Mesothelial cell of epicardium (in vitro differentiated cells): Measurements from ENCODE around the gene ST6GALNAC5. TPM values are rescaled to one million over a fixed set of nuclear protein-coding genes. Genes with fewer than 3 reads are reported as not detected.

Source experiments
- DNase-seq, 2 experiments: peaks; one replicate each; pipeline ENCODE4 v3.0.0; 2021; ENCODE audit warnings: low spot score in 2 of 2; ENCODE audit not compliant: unreplicated experiment in 2 of 2
- H3K27ac Mint-ChIP-seq: 2 replicates; pipeline ENCODE4 v1.8.0; 2021; ENCODE audit warnings: mixed read lengths
- H3K27me3 Mint-ChIP-seq: 2 replicates; pipeline ENCODE4 v1.8.0; 2021; ENCODE audit warnings: low read depth, mixed read lengths
- H3K36me3 Mint-ChIP-seq: 2 replicates; pipeline ENCODE4 v1.8.0; 2021; ENCODE audit warnings: mixed read lengths
- H3K4me1 Mint-ChIP-seq: 2 replicates; pipeline ENCODE4 v1.8.0; 2021; ENCODE audit warnings: mixed read lengths
- H3K4me3 Mint-ChIP-seq: 2 replicates; pipeline ENCODE4 v1.8.0; 2021; ENCODE audit warnings: mild to moderate bottlenecking, moderate library complexity, mixed read lengths
- H3K9me3 Mint-ChIP-seq: 2 replicates; pipeline ENCODE4 v1.8.0; 2021; ENCODE audit warnings: mixed read lengths
- total RNA-seq: library from RNA; stranded (reverse); gene quantifications from 3 replicates; pipeline ENCODE4 v1.2.1, GENCODE V29; 2021
- TF ChIP-seq, protein P1 (sequence below): fragments of 200-600 bp; sonication (generic); IDR thresholded peaks from one replicate; pipeline ENCODE4 v1.5.0; 2021; ENCODE audit warnings: antibody characterized with exemption; ENCODE audit not compliant: unreplicated experiment

ST6GALNAC5 gene
- total RNA-seq, 1 donor from 2014 or later, result 16.7 TPM

- TF ChIP-seq, protein P1, sequence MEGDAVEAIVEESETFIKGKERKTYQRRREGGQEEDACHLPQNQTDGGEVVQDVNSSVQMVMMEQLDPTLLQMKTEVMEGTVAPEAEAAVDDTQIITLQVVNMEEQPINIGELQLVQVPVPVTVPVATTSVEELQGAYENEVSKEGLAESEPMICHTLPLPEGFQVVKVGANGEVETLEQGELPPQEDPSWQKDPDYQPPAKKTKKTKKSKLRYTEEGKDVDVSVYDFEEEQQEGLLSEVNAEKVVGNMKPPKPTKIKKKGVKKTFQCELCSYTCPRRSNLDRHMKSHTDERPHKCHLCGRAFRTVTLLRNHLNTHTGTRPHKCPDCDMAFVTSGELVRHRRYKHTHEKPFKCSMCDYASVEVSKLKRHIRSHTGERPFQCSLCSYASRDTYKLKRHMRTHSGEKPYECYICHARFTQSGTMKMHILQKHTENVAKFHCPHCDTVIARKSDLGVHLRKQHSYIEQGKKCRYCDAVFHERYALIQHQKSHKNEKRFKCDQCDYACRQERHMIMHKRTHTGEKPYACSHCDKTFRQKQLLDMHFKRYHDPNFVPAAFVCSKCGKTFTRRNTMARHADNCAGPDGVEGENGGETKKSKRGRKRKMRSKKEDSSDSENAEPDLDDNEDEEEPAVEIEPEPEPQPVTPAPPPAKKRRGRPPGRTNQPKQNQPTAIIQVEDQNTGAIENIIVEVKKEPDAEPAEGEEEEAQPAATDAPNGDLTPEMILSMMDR, result no peak
These were observed 36.9 kb upstream of the ST6GALNAC5 start for GRCh38 chr1:76830373-76830772.

GRCh38 chr1:76832521-76832920 lies 34.8 kb upstream of the ST6GALNAC5 start:
- Mint-ChIP-seq H3K27ac (no peak overlapping the region), H3K27me3 (peaks cover 3% of the 10 kb centered on the region), H3K4me1 (peaks cover 10% of the 10 kb centered on the region), H3K4me3 (no peak overlapping the region), H3K9me3 (peaks cover 12% of the 10 kb centered on the region), H3K36me3 (no peaks in the 10 kb centered on the region)
- TF ChIP-seq, protein P1, result no peak
- no peak for DNase-seq

More at GRCh38 chr1:76830373-76830772, 36.9 kb upstream of the ST6GALNAC5 start:
- no peak for DNase-seq
- no peak overlapping the region for H3K27ac Mint-ChIP-seq
- peaks cover 7% of the 10 kb centered on the region for H3K9me3 Mint-ChIP-seq
- H3K36me3 Mint-ChIP-seq, result no peaks in the 10 kb centered on the region
- peaks cover 7% of the 10 kb centered on the region for H3K27me3 Mint-ChIP-seq
- peak overlapping the region; percentile 1 for H3K4me3 Mint-ChIP-seq
- peaks cover 10% of the 10 kb centered on the region for H3K4me1 Mint-ChIP-seq

DNA sequence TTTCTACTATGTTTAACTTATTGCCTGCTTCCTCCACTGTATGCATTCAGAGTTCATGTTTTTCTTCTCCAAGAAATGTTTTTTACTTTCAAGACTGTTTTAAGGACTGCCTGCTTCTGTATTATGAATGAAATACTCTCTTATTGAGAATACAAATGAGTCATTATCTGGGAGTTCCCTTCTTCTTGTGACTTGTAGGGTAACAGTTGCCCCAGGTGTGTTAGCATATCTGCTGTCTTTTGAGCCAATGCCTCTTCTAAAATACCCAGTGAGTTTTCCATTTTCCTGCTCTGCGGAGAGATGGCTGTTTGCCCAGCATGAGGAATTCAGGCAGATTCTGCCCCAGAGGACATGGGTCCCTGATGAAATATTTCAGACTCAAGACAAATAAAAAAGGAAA lies 34.1 kb upstream of the ST6GALNAC5 start:
- H3K27me3 Mint-ChIP-seq, result peaks cover 3% of the 10 kb centered on the region
- no peaks in the 10 kb centered on the region for H3K36me3 Mint-ChIP-seq
- TF ChIP-seq, protein P1, result no peak
- no peak overlapping the region for H3K27ac Mint-ChIP-seq
- no peak for DNase-seq
- peaks cover 10% of the 10 kb centered on the region for H3K4me1 Mint-ChIP-seq
- H3K4me3 Mint-ChIP-seq, result no peak overlapping the region
- peaks cover 12% of the 10 kb centered on the region for H3K9me3 Mint-ChIP-seq

DNA sequence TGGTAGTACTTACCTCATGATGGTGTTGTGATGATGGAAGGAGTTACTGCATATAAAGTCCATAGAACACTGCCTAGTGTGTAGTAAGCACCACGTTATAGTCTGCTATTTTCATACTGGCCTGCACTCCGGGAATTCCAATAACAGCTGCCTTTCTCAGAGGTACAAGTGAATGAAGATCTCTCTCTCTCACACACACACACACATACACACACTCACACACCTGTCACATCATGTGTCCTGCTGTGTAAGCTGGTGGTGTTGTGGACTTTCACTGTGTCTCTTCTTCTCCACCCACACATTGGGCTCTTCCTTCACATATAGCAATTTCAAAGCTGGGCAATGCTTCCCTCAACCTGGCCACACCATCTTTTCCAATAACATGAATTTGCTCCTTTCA lies 33.4 kb upstream of the ST6GALNAC5 start:
- H3K4me1 Mint-ChIP-seq, result peaks cover 10% of the 10 kb centered on the region
- H3K27me3 Mint-ChIP-seq, result peaks cover 3% of the 10 kb centered on the region
- H3K4me3 Mint-ChIP-seq, result no peak overlapping the region
- DNase-seq, result no peak
- TF ChIP-seq, protein P1, result no peak
- H3K27ac Mint-ChIP-seq, result no peak overlapping the region
- H3K36me3 Mint-ChIP-seq, result no peaks in the 10 kb centered on the region
- H3K9me3 Mint-ChIP-seq, result peaks cover 12% of the 10 kb centered on the region

DNA sequence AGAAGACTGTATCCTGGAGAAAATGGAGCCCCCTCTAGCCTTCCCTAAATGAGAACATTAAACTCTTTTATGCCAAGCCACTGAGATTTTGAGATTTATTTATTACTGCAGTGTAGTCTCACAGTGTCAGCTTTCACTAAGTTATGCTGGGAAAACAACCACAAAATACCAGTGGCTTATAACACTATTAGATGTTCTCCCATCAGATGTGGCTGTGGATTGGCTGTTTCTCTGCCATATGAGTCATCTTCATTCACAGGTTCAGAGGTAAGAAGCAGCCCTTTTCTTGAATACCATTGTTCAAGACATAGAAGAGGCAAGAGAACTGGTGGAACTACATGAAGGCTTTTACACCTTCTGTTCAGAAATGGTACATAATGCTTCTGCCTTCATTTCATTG lies 32.1 kb upstream of the ST6GALNAC5 start:
- H3K4me1 Mint-ChIP-seq, result peaks cover 5% of the 10 kb centered on the region
- H3K4me3 Mint-ChIP-seq, result no peak overlapping the region
- no peaks in the 10 kb centered on the region for H3K36me3 Mint-ChIP-seq
- H3K9me3 Mint-ChIP-seq, result peaks cover 12% of the 10 kb centered on the region
- peaks cover 3% of the 10 kb centered on the region for H3K27me3 Mint-ChIP-seq
- TF ChIP-seq, protein P1, result no peak
- no peak for DNase-seq
- H3K27ac Mint-ChIP-seq, result no peak overlapping the region

- Mint-ChIP-seq H3K9me3 (peaks cover 5% of the 10 kb centered on the region), H3K36me3 (no peaks in the 10 kb centered on the region), H3K27me3 (peaks cover 3% of the 10 kb centered on the region), H3K4me3 (no peak overlapping the region), H3K4me1 (no peaks in the 10 kb centered on the region), H3K27ac (no peak overlapping the region)
- DNase-seq, result no peak
- TF ChIP-seq, protein P1, result no peak
These were observed 27.0 kb upstream of the ST6GALNAC5 start for GRCh38 chr1:76840278-76840677.
